Spleen (tissue), 7 donors: ENCODE measurements around the gene NHLRC4.
A peak's percentile ranks its signal among the peaks of the same experiment; 100 is the strongest.

Source experiments
- CTCF ChIP-seq, 11 experiments: fragments of 200-600 bp in 7 of 11; fragments of 450-650 bp in 4 of 11; sonication (generic) in 4 of 11; IDR thresholded peaks in 8 of 11; conservative IDR thresholded peaks in 3 of 11; 1 replicate in 7 of 11; 2 replicates in 4 of 11; pipeline versions ENCODE4 v1.4.0 to v1.8.0; 2016 to 2021; ENCODE audit warnings: antibody characterized with exemption in 11 of 11, inconsistent platforms in 4 of 11, mild to moderate bottlenecking in 1 of 11
- POLR2A ChIP-seq, 3 donors: fragments of 450-650 bp; IDR thresholded peaks; one replicate each; pipeline ENCODE4 v1.5.1; 2017; ENCODE audit warnings: antibody characterized with exemption in 3 of 3, mild to moderate bottlenecking in 1 of 3
- POLR2AphosphoS5 ChIP-seq, 3 donors: sonication (generic); formaldehyde crosslinking; IDR thresholded peaks; one replicate each; pipeline ENCODE4 v1.5.1; 2017; ENCODE audit warnings: antibody characterized with exemption in 3 of 3
- donor health status: DM: no; HTN: no; CAD: no; lungs with moderate emphysema.
- donor health status: DM: no; HTN: no; CAD: no.
- donor health status: DM: no; HTN: no; CAD: no.

GRCh38 chr16:589658-590187 lies 22.9 kb downstream of the NHLRC4 start, which contains the start of gene RAB40C:
- TF ChIP-seq CTCF (IDR thresholded peaks at IDR 0.05 in 8 of 11, conservative IDR thresholded peaks at IDR 0.05 in 3 of 11) (peak in 7 of 11 experiments; percentile 24 to 52 (median 28)), POLR2A (IDR thresholded peaks at IDR 0.05) (no peak), POLR2AphosphoS5 (IDR thresholded peaks at IDR 0.05) (peak in 2 of 3 donors; percentile 20 to 38)
